H1 (cell line): Measurements from ENCODE around the gene TBC1D22A.

Experiments
- BRCA1 ChIP-seq: IDR thresholded peaks from 2 replicates; pipeline ENCODE4 v1.6.1; 2012; ENCODE audit warnings: low read depth, low read length, improper control_type of control experiment
- EZH2 ChIP-seq: fragments of 200-600 bp; sonication (generic); IDR thresholded peaks from 2 replicates; pipeline ENCODE4 v1.7.1; 2012; ENCODE audit warnings: low read depth, mild to moderate bottlenecking, moderate library complexity, low read length, inconsistent platforms; ENCODE audit not compliant: severe bottlenecking
- MAFK ChIP-seq: IDR thresholded peaks from 2 replicates; pipeline ENCODE4 v1.6.1; 2012; ENCODE audit warnings: low read depth, mild to moderate bottlenecking, improper control_type of control experiment, low read length
- POLR2A ChIP-seq, 2 experiments: IDR thresholded peaks; 1 replicate in 1 of 2; 2 replicates in 1 of 2; pipeline ENCODE4 v1.6.1; 2011; ENCODE audit warnings: low read depth in 2 of 2, low read length in 2 of 2, mild to moderate bottlenecking in 2 of 2; ENCODE audit errors: control extremely low read depth in 1 of 2
- POLR2AphosphoS5 ChIP-seq: IDR thresholded peaks from 2 replicates; pipeline ENCODE4 v1.6.1; 2011; ENCODE audit warnings: low read depth, low read length
- RBBP5 ChIP-seq: IDR thresholded peaks from 2 replicates; pipeline ENCODE4 v1.7.1; 2012; ENCODE audit warnings: low read depth, mild to moderate bottlenecking, inconsistent platforms, low read length, moderate library complexity, borderline replicate concordance
- SP1 ChIP-seq: IDR thresholded peaks from 2 replicates; pipeline ENCODE4 v1.6.1; 2011; ENCODE audit warnings: low read depth, low read length
- TAF1 ChIP-seq: IDR thresholded peaks from 2 replicates; pipeline ENCODE4 v1.6.1; 2011; ENCODE audit warnings: mild to moderate bottlenecking, low read depth, low read length
- TBP ChIP-seq: IDR thresholded peaks from 2 replicates; pipeline ENCODE4 v1.6.1; 2011; ENCODE audit warnings: low read depth, low read length, improper control_type of control experiment
- TF ChIP-seq, protein P1 (sequence below), 3 experiments: IDR thresholded peaks; 1 replicate in 2 of 3; 2 replicates in 1 of 3; pipeline versions ENCODE4 v1.5.1 to v1.6.1; 2011; ENCODE audit warnings: low read length in 3 of 3, mild to moderate bottlenecking in 3 of 3, inconsistent platforms in 2 of 3, low read depth in 1 of 3, moderate library complexity in 1 of 3; ENCODE audit not compliant: insufficient read depth in 1 of 3; ENCODE audit errors: control extremely low read depth in 1 of 3
- TF ChIP-seq, protein P2 (sequence below): IDR thresholded peaks from 2 replicates; pipeline ENCODE4 v1.6.1; 2011; ENCODE audit warnings: low read depth, mild to moderate bottlenecking, low read length; ENCODE audit not compliant: insufficient read depth
- TF ChIP-seq, protein P3 (sequence below): IDR thresholded peaks from 2 replicates; pipeline ENCODE4 v1.6.1; 2012; ENCODE audit warnings: inconsistent platforms

DNA sequence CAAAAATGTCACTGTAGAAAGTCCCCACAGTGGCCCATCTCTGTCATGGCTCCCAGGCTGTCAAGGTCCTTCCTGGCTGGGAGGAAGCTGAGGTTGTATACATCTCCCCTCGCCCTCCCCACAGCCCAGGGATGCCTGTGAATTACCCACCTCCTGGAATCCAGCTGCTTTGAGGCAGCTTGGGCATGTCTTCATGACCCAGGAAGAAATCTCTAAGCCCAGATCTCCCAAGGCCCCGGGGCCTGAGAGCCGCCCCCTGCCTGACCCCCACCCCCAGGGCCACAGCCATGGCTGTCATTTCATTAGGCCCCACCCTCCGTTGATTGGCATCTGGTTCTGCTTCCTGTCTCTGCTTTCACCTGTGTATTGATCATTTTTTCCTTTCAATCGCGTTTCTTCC, 207.5 kb downstream of the TBC1D22A start:
- TF ChIP-seq, protein P1, sequence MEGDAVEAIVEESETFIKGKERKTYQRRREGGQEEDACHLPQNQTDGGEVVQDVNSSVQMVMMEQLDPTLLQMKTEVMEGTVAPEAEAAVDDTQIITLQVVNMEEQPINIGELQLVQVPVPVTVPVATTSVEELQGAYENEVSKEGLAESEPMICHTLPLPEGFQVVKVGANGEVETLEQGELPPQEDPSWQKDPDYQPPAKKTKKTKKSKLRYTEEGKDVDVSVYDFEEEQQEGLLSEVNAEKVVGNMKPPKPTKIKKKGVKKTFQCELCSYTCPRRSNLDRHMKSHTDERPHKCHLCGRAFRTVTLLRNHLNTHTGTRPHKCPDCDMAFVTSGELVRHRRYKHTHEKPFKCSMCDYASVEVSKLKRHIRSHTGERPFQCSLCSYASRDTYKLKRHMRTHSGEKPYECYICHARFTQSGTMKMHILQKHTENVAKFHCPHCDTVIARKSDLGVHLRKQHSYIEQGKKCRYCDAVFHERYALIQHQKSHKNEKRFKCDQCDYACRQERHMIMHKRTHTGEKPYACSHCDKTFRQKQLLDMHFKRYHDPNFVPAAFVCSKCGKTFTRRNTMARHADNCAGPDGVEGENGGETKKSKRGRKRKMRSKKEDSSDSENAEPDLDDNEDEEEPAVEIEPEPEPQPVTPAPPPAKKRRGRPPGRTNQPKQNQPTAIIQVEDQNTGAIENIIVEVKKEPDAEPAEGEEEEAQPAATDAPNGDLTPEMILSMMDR (IDR thresholded peaks at IDR 0.05; ENCODE audit: control extremely low read depth in 1 of 3, insufficient read depth in 1 of 3, low read depth in 1 of 3, low read length in 3 of 3): no peak
- TF ChIP-seq POLR2A (IDR thresholded peaks at IDR 0.05; ENCODE audit: control extremely low read depth in 1 of 2, low read depth in 2 of 2, low read length in 2 of 2) (no peak), POLR2AphosphoS5 (no peak), RBBP5 (no peak), TAF1 (no peak), TBP (no peak), EZH2 (no peak), BRCA1 (no peak), SP1 (no peak), MAFK (no peak)
- TF ChIP-seq, protein P2, sequence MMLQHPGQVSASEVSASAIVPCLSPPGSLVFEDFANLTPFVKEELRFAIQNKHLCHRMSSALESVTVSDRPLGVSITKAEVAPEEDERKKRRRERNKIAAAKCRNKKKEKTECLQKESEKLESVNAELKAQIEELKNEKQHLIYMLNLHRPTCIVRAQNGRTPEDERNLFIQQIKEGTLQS: no peak
- TF ChIP-seq, protein P3, sequence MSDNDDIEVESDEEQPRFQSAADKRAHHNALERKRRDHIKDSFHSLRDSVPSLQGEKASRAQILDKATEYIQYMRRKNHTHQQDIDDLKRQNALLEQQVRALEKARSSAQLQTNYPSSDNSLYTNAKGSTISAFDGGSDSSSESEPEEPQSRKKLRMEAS: no peak
